NOMO-1 treated with DMSO at 0.1 percent for 48 hours (cell line): ENCODE data around the gene KCNJ1.

ENCODE experiments used
- DNase-seq: peaks from one replicate; lab custom pipeline; 2025; ENCODE audit not compliant: unreplicated experiment; lab: John Stamatoyannopoulos, UW

The KCNJ1 gene

GRCh38 chr11:128901653-128902514 is 34.8 kb upstream of the KCNJ1 start:
- no peak for DNase-seq

- no peak for DNase-seq
These were observed 33.4 kb upstream of the KCNJ1 start for GRCh38 chr11:128900468-128900867.

- no peak for DNase-seq
These were observed 31.7 kb upstream of the KCNJ1 start for GRCh38 chr11:128898580-128899344.

GRCh38 chr11:128897826-128898225 is 30.7 kb upstream of the KCNJ1 start:
- peak; percentile 5 for DNase-seq

- no peak for DNase-seq
These were observed 29.3 kb upstream of the KCNJ1 start for GRCh38 chr11:128896356-128896755.

- no peak for DNase-seq
These were observed 28.4 kb upstream of the KCNJ1 start for GRCh38 chr11:128895526-128895925.

- no peak for DNase-seq
These were observed 27.6 kb upstream of the KCNJ1 start for GRCh38 chr11:128894685-128895084.

- DNase-seq = no peak
These were observed 27.2 kb upstream of the KCNJ1 start for GRCh38 chr11:128894286-128894681.

- no peak for DNase-seq
These were observed 26.6 kb upstream of the KCNJ1 start for GRCh38 chr11:128893578-128894285.

- no peak for DNase-seq
These were observed 25.9 kb upstream of the KCNJ1 start for GRCh38 chr11:128892866-128893565.

GRCh38 chr11:128891913-128892398 is 24.9 kb upstream of the KCNJ1 start:
- no peak for DNase-seq

- no peak for DNase-seq
These were observed 23.7 kb upstream of the KCNJ1 start, which contains the start of gene KCNJ5 for GRCh38 chr11:128890543-128891368. TSS of gene KCNJ5 (plus strand) at chr11:128891356. CDS start at chr11:128911274, 19,918 bp downstream.

GRCh38 chr11:128890216-128890542 is 23.1 kb upstream of the KCNJ1 start:
- no peak for DNase-seq

- no peak for DNase-seq
These were observed 22.6 kb upstream of the KCNJ1 start for GRCh38 chr11:128889657-128890213.

- no peak for DNase-seq
These were observed 21.2 kb upstream of the KCNJ1 start for GRCh38 chr11:128888034-128888985.

- no peak for DNase-seq
These were observed 19.5 kb upstream of the KCNJ1 start for GRCh38 chr11:128886406-128887124.

- peak; percentile 23 for DNase-seq
These were observed 17.7 kb upstream of the KCNJ1 start for GRCh38 chr11:128884703-128885338.
